Mucosa of descending colon (tissue), 3 donors: ENCODE data around the gene NHS. TPM values are rescaled to one million over a fixed set of nuclear protein-coding genes. Genes with fewer than 3 reads are reported as not detected.

ENCODE experiments used
- ATAC-seq: fragments of 200-7000 bp; cut with Tn5 transposase; one replicate; pipeline ENCODE4 v1.9.1; 2020; ENCODE audit warnings: mild to moderate bottlenecking, moderate library complexity
- DNase-seq, 3 donors: peaks; one replicate each; pipeline ENCODE4 v3.0.0-alpha.2; 2020
- H3K36me3 ChIP-seq: fragments of 200-600 bp; one replicate; pipeline ENCODE4 v1.8.0; 2021; ENCODE audit warnings: low read depth, mild to moderate bottlenecking
- H3K4me1 ChIP-seq: fragments of 200-600 bp; one replicate; pipeline ENCODE4 v1.8.0; 2021; ENCODE audit warnings: low read depth, mild to moderate bottlenecking
- H3K4me3 ChIP-seq: fragments of 200-600 bp; one replicate; pipeline ENCODE4 v1.8.0; 2021; ENCODE audit warnings: mild to moderate bottlenecking
- H3K9me3 ChIP-seq: fragments of 200-600 bp; one replicate; pipeline ENCODE4 v1.8.0; 2021; ENCODE audit warnings: mild to moderate bottlenecking
- CTCF ChIP-seq: fragments of 200-600 bp; IDR thresholded peaks from one replicate; pipeline ENCODE4 v1.8.0; 2022; ENCODE audit warnings: antibody characterized with exemption, mild to moderate bottlenecking
- intact Hi-C, 2 donors: fragments of 100-400 bp; cut with DNase I in 1 of 2; cut with micrococcal nuclease in 1 of 2; formaldehyde crosslinking; loops; one replicate each; pipeline versions ENCODE4 v1.11.0 to v1.11.1; 2022; cut with DNase I, micrococcal nuclease
- total RNA-seq, 3 donors: library from RNA; stranded (reverse); fragmentation: NEBNext Ultra II Directional in 2 of 3; extraction: Animal tissue kit (Norgen Biotek cat#: 25700) in 2 of 3; gene quantifications; one replicate each; pipeline versions ENCODE4 v1.2.1 to v1.2.4, GENCODE V29; 2021 to 2023
- donor health status: DM: no; HTN: no; CAD: no; lungs with moderate emphysema.
- donor health status: DM: no; HTN: no; CAD: no.
- donor health status: DM: no; HTN: yes; CAD: no.

NHS gene
- total RNA-seq, 3 donors from 2014 or later = 1.8 to 11.7 (median 2.1) TPM

GRCh38 chrX:17413228-17413627, 38.2 kb downstream of the NHS start:
- intact Hi-C loops = no loop called here

GRCh38 chrX:17414027-17414658, 39.1 kb downstream of the NHS start:
- no peak for ATAC-seq
- no peaks in the 10 kb centered on the region for H3K36me3 ChIP-seq
- H3K4me3 ChIP-seq = no peak overlapping the region
- DNase-seq = no peak
- no peaks in the 10 kb centered on the region for H3K4me1 ChIP-seq
- no peaks in the 10 kb centered on the region for H3K9me3 ChIP-seq
- intact Hi-C loops = no loop called here
- no peak for TF ChIP-seq CTCF

More at GRCh38 chrX:17413228-17413627, 38.2 kb downstream of the NHS start:
- Histone ChIP-seq H3K4me3 (no peak overlapping the region), H3K4me1 (no peaks in the 10 kb centered on the region), H3K9me3 (no peaks in the 10 kb centered on the region), H3K36me3 (no peaks in the 10 kb centered on the region)
- no peak for ATAC-seq
- no peak for TF ChIP-seq CTCF
- no peak for DNase-seq

- no peaks in the 10 kb centered on the region for H3K36me3 ChIP-seq
- DNase-seq = peak; percentile 32 to 43 (median 41)
- ATAC-seq = peak; percentile 77
- no peaks in the 10 kb centered on the region for H3K9me3 ChIP-seq
- intact Hi-C loops = no loop called here
- H3K4me3 ChIP-seq = no peak overlapping the region
- TF ChIP-seq CTCF = no peak
- no peaks in the 10 kb centered on the region for H3K4me1 ChIP-seq
Observed at GRCh38 chrX:17414839-17415238, 39.8 kb downstream of the NHS start.

GRCh38 chrX:17415242-17415810, 40.3 kb downstream of the NHS start:
- intact Hi-C loops = no loop called here
- no peaks in the 10 kb centered on the region for H3K36me3 ChIP-seq
- H3K9me3 ChIP-seq = no peaks in the 10 kb centered on the region
- TF ChIP-seq CTCF = no peak
- H3K4me1 ChIP-seq = no peaks in the 10 kb centered on the region
- DNase-seq (no peak), ATAC-seq (no peak)
- no peak overlapping the region for H3K4me3 ChIP-seq

- intact Hi-C loops = no loop called here
- TF ChIP-seq CTCF = no peak
- no peak for ATAC-seq
- no peaks in the 10 kb centered on the region for H3K4me1 ChIP-seq
- H3K9me3 ChIP-seq = no peaks in the 10 kb centered on the region
- no peak overlapping the region for H3K4me3 ChIP-seq
- DNase-seq = no peak
- no peaks in the 10 kb centered on the region for H3K36me3 ChIP-seq
Observed at GRCh38 chrX:17417372-17417771, 42.4 kb downstream of the NHS start.
